MM.1S (cell line): ENCODE data around the gene PPP1R7.

ENCODE experiments used
- DNase-seq: peaks from one replicate; pipeline ENCODE4 v3.0.0-alpha.2; 2015
- H2AFZ ChIP-seq: fragments of 300-600 bp; sonication (generic); 2 replicates; pipeline ENCODE4 v1.6.0; 2016; ENCODE audit warnings: antibody characterized with exemption, low read length
- H3F3A ChIP-seq: fragments of 300-600 bp; sonication (generic); 2 replicates; pipeline ENCODE4 v1.6.1; 2016; ENCODE audit warnings: mild to moderate bottlenecking, antibody characterized with exemption, low read length, moderate library complexity, mixed read lengths; ENCODE audit not compliant: insufficient read depth
- H3K27ac ChIP-seq: fragments of 300-600 bp; sonication (generic); 2 replicates; pipeline ENCODE4 v1.5.1; 2016; ENCODE audit warnings: mild to moderate bottlenecking, low read length
- H3K27me3 ChIP-seq: fragments of 300-600 bp; sonication (generic); replicated peaks from 2 replicates; pipeline ENCODE4 v1.6.0; 2016; ENCODE audit warnings: low read length; ENCODE audit not compliant: insufficient read depth
- H3K36me3 ChIP-seq: fragments of 300-600 bp; sonication (generic); replicated peaks from 2 replicates; pipeline ENCODE4 v1.6.1; 2016; ENCODE audit warnings: mild to moderate bottlenecking, low read length, mixed read lengths; ENCODE audit not compliant: insufficient read depth
- H3K4me1 ChIP-seq: fragments of 300-600 bp; sonication (generic); 2 replicates; pipeline ENCODE4 v1.6.1; 2016; ENCODE audit warnings: low read length, mixed read lengths
- H3K4me2 ChIP-seq: fragments of 300-600 bp; sonication (generic); 2 replicates; pipeline ENCODE4 v1.6.0; 2016; ENCODE audit warnings: low read depth, low read length
- H3K4me3 ChIP-seq: fragments of 300-600 bp; sonication (generic); 2 replicates; pipeline ENCODE4 v1.5.1; 2016; ENCODE audit warnings: low read length, mixed read lengths
- H3K79me2 ChIP-seq: fragments of 300-600 bp; sonication (generic); 2 replicates; pipeline ENCODE4 v1.6.1; 2016; ENCODE audit warnings: mixed run types, low read length, mixed read lengths
- H3K9ac ChIP-seq: fragments of 300-600 bp; sonication (generic); 2 replicates; pipeline ENCODE4 v1.6.1; 2016; ENCODE audit warnings: low read length, mixed read lengths
- H3K9me2 ChIP-seq: fragments of 300-600 bp; sonication (generic); replicated peaks from 2 replicates; pipeline ENCODE4 v1.6.1; 2016; ENCODE audit warnings: mild to moderate bottlenecking, low read length, mixed read lengths; ENCODE audit not compliant: insufficient read depth
- H3K9me3 ChIP-seq: fragments of 300-600 bp; sonication (generic); replicated peaks from 2 replicates; pipeline ENCODE4 v1.6.1; 2016; ENCODE audit warnings: mild to moderate bottlenecking, low read length, mixed read lengths; ENCODE audit not compliant: insufficient read depth
- H4K20me1 ChIP-seq: fragments of 300-600 bp; sonication (generic); 2 replicates; pipeline ENCODE4 v1.6.1; 2016; ENCODE audit warnings: mild to moderate bottlenecking, low read length, moderate library complexity, mixed read lengths; ENCODE audit not compliant: insufficient read depth
- EZH2 ChIP-seq: fragments of 300-600 bp; sonication (generic); optimal IDR thresholded peaks from 2 replicates; pipeline ENCODE3; 2017; ENCODE audit warnings: low read depth, mild to moderate bottlenecking, antibody characterized with exemption, low read length, mixed read lengths
- EZH2phosphoT487 ChIP-seq: fragments of 300-600 bp; sonication (generic); IDR thresholded peaks from 2 replicates; pipeline ENCODE4 v1.6.1; 2018; ENCODE audit warnings: antibody characterized with exemption, low read length
- TF ChIP-seq, protein P1 (sequence below): fragments of 300-600 bp; sonication (generic); IDR thresholded peaks from 2 replicates; pipeline ENCODE4 v1.5.1; 2016; ENCODE audit warnings: antibody characterized with exemption, low read length, mixed read lengths

Gene PPP1R7

DNA sequence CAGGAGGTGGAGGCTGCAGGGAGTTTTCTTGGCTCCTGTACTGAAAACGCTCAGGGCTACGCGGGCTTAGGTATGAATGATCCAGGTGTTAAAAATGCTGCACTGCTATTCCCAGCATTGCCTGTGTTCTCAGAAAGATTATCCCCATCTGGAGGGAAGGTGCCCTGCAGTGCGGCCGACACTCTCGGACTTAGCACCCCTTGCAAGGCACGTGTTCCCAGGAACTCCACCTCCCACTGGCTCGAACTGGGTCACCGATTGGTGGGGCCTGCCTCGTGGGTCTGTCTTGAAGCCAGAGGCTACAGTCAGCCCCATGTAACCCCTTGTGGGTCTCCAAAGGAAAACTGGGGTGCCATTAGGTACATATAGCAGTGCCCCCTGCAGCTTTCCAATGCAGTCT is 63.9 kb downstream of the PPP1R7 start:
- H3K9me3 ChIP-seq = no peaks in the 10 kb centered on the region
- no peaks in the 10 kb centered on the region for H4K20me1 ChIP-seq
- H3K9me2 ChIP-seq = no peaks in the 10 kb centered on the region
- H3K4me2 ChIP-seq = no peak overlapping the region
- H3K27me3 ChIP-seq = peaks cover 45% of the 10 kb centered on the region
- no peaks in the 10 kb centered on the region for H3K4me1 ChIP-seq
- H3K9ac ChIP-seq = no peak overlapping the region
- no peak overlapping the region for H3K4me3 ChIP-seq
- no peaks in the 10 kb centered on the region for H3K36me3 ChIP-seq
- no peak overlapping the region for H3K27ac ChIP-seq
- no peaks in the 10 kb centered on the region for H3F3A ChIP-seq
- H3K79me2 ChIP-seq = no peaks in the 10 kb centered on the region
- DNase-seq = no peak
- no peak overlapping the region for H2AFZ ChIP-seq
- TF ChIP-seq EZH2phosphoT487 = no peak
- TF ChIP-seq, protein P1, sequence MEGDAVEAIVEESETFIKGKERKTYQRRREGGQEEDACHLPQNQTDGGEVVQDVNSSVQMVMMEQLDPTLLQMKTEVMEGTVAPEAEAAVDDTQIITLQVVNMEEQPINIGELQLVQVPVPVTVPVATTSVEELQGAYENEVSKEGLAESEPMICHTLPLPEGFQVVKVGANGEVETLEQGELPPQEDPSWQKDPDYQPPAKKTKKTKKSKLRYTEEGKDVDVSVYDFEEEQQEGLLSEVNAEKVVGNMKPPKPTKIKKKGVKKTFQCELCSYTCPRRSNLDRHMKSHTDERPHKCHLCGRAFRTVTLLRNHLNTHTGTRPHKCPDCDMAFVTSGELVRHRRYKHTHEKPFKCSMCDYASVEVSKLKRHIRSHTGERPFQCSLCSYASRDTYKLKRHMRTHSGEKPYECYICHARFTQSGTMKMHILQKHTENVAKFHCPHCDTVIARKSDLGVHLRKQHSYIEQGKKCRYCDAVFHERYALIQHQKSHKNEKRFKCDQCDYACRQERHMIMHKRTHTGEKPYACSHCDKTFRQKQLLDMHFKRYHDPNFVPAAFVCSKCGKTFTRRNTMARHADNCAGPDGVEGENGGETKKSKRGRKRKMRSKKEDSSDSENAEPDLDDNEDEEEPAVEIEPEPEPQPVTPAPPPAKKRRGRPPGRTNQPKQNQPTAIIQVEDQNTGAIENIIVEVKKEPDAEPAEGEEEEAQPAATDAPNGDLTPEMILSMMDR = no peak
- no peak for TF ChIP-seq EZH2

GRCh38 chr2:241214766-241215165 is 64.5 kb downstream of the PPP1R7 start:
- TF ChIP-seq EZH2phosphoT487 (no peak), EZH2 (no peak)
- TF ChIP-seq, protein P1 = no peak
- H3K9me2 ChIP-seq = no peaks in the 10 kb centered on the region

GRCh38 chr2:241215421-241215820 is 65.2 kb downstream of the PPP1R7 start:
- H3K4me3 ChIP-seq = no peak overlapping the region
- H3K9ac ChIP-seq = no peak overlapping the region
- no peaks in the 10 kb centered on the region for H3F3A ChIP-seq

More at GRCh38 chr2:241214766-241215165, 64.5 kb downstream of the PPP1R7 start:
- H3K9ac ChIP-seq = no peak overlapping the region
- no peak overlapping the region for H3K27ac ChIP-seq
- no peak for DNase-seq
- no peaks in the 10 kb centered on the region for H3F3A ChIP-seq
- H3K27me3 ChIP-seq = peaks cover 40% of the 10 kb centered on the region
- H3K9me3 ChIP-seq = no peaks in the 10 kb centered on the region
- H3K4me1 ChIP-seq = no peaks in the 10 kb centered on the region
- H3K4me2 ChIP-seq = no peak overlapping the region
- H2AFZ ChIP-seq = no peak overlapping the region
- no peaks in the 10 kb centered on the region for H3K79me2 ChIP-seq
- H4K20me1 ChIP-seq = no peaks in the 10 kb centered on the region
- H3K36me3 ChIP-seq = no peaks in the 10 kb centered on the region
- H3K4me3 ChIP-seq = no peak overlapping the region

More at GRCh38 chr2:241215421-241215820, 65.2 kb downstream of the PPP1R7 start:
- no peaks in the 10 kb centered on the region for H4K20me1 ChIP-seq
- no peaks in the 10 kb centered on the region for H3K36me3 ChIP-seq
- H2AFZ ChIP-seq = no peak overlapping the region
- H3K9me3 ChIP-seq = no peaks in the 10 kb centered on the region
- no peak overlapping the region for H3K27ac ChIP-seq
- no peaks in the 10 kb centered on the region for H3K4me1 ChIP-seq
- H3K27me3 ChIP-seq = peaks cover 33% of the 10 kb centered on the region
- no peak for DNase-seq
- TF ChIP-seq, protein P1 = no peak
- no peak for TF ChIP-seq EZH2
- TF ChIP-seq EZH2phosphoT487 = no peak
- no peaks in the 10 kb centered on the region for H3K9me2 ChIP-seq
- no peaks in the 10 kb centered on the region for H3K79me2 ChIP-seq
- no peak overlapping the region for H3K4me2 ChIP-seq
